ENCODE data around the gene HMGXB3.

HMGXB3 gene

DNA sequence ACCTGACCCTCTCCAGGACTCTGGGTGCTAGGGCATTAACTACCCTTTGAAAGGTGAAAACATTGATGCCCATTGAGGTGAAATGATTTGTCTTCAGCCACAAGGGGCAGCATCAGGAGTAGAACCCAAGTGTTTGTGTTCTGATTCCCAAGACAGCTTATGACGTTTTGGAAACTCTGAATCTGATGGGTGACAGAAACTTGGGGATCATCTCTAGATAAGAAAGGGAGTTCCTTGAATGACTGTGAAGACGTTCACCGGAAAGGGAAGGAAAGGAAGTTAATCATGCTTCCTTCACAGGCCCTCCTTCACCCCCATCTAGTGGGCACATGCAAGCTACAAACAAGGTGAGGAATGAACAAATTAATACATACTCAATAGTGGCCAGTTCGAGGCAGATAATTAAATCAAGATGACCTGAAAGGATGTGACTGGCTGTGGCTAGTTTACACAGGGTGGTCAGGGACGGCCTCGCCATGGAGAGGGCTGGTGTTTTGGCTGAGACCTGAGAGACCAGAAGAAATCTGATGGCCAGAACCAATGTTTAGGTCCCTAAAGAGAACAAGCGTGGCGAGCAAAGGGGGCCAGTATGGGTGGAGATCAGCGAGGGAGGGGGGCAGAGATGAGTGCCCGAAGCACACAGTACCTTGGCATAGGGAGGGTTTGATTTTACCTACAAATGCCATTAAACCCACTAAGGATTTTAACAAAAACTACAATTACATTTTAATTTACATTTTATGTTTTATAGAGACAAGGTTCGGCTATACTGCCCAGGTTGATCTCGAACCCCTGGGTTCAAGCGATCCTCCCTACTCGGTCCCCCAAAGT is 40.9 kb upstream of the HMGXB3 start:
- TF ChIP-seq, protein P1, sequence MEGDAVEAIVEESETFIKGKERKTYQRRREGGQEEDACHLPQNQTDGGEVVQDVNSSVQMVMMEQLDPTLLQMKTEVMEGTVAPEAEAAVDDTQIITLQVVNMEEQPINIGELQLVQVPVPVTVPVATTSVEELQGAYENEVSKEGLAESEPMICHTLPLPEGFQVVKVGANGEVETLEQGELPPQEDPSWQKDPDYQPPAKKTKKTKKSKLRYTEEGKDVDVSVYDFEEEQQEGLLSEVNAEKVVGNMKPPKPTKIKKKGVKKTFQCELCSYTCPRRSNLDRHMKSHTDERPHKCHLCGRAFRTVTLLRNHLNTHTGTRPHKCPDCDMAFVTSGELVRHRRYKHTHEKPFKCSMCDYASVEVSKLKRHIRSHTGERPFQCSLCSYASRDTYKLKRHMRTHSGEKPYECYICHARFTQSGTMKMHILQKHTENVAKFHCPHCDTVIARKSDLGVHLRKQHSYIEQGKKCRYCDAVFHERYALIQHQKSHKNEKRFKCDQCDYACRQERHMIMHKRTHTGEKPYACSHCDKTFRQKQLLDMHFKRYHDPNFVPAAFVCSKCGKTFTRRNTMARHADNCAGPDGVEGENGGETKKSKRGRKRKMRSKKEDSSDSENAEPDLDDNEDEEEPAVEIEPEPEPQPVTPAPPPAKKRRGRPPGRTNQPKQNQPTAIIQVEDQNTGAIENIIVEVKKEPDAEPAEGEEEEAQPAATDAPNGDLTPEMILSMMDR (IDR thresholded peaks at IDR 0.05; ENCODE audit: extremely low read depth, missing control alignments), result peak; percentile 49
- DNase-seq (ENCODE audit: low spot score), result peak; percentile 63

- TF ChIP-seq, protein P1 (IDR thresholded peaks at IDR 0.05; ENCODE audit: extremely low read depth, missing control alignments), result no peak
- DNase-seq (ENCODE audit: low spot score), result peak; percentile 95
Observed at GRCh38 chr5:149960272-149961185, 40.0 kb upstream of the HMGXB3 start, which contains the start of gene SLC26A2. TSS of gene SLC26A2 (plus strand) at chr5:149960758. CDS start at chr5:149977653, 16,895 bp downstream.

- TF ChIP-seq, protein P1 (IDR thresholded peaks at IDR 0.05; ENCODE audit: extremely low read depth, missing control alignments), result no peak
- no peak for DNase-seq (ENCODE audit: low spot score)
Observed at GRCh38 chr5:149961186-149961685, 39.3 kb upstream of the HMGXB3 start.

DNA sequence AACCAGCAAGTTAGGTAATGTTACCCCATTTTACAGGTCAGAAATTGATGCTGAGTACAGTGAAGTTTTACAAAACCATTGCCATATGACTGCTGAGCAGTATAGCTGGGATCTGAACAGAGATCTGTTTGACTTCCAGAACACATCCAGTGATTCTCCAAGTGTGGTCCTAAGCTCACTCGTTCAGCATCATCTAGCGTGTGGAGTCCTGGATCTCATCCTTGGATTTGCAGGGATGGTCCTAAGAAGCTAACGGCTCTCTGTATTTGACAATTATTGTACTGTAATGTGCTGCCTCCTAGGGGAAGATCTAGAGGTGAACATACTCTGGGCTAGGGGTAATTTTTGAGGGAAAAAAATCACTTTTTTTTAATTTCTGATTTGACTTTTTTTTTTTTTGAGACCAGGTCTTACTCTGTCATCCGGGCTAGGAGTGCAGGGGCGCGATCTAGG is 38.6 kb upstream of the HMGXB3 start:
- TF ChIP-seq, protein P1 (IDR thresholded peaks at IDR 0.05; ENCODE audit: extremely low read depth, missing control alignments), result peak; percentile 20
- no peak for DNase-seq (ENCODE audit: low spot score)

DNA sequence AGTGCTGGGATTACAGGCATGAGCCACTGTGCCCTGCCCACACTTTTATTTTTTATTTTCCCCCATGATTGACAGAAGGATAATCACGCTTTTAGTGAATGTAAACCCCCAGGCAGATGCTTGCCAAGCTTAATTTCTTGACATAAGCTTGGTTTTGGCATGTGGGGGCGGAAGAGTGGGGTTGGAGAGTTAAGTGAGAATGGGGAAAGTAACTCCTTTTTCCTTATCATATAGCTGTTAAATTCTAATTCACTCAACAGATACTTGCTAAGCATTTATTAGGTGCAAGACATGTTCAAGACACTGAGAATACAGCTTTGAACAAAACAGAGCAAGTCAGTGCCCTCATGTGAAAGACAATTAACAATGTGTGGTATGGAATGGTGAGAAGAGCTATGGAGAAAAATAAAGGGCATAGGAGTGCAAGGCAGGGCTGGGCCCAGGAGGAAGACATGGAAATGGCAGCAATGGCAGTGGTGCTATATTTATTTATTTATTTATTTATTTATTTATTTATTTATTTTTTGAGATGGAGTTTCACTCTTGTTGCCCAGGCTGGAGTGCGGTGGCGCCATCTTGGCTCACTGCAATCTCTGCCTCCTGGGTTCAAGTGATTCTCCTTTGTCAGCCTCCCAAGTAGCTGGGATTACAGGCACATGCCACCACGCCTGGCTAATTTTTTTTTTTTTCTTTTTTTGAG is 37.8 kb upstream of the HMGXB3 start:
- DNase-seq (ENCODE audit: low spot score), result no peak
- TF ChIP-seq, protein P1 (IDR thresholded peaks at IDR 0.05; ENCODE audit: extremely low read depth, missing control alignments), result no peak

DNA sequence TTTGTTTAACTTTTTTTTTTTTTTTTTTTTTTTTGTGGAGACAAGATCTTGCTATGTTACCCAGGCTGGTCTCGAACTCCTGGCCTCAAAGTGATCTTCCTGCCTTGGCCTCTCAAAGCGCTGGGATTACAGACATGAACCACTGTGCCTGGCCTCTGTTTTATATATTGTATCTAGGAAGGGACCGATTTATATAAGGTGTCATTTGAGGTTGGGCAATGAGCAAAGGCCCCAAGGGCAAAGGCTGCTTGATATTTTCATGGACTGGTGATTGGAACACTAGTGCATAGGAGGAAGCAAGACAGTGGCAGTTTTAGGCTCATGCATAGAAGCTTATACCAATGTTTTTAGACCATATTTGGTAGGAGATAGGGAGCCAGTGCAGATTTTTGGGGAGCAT is 36.8 kb upstream of the HMGXB3 start:
- DNase-seq (ENCODE audit: low spot score), result no peak
- TF ChIP-seq, protein P1 (IDR thresholded peaks at IDR 0.05; ENCODE audit: extremely low read depth, missing control alignments), result no peak

Measured in GM20000 (cell line).